22Rv1 (cell line): ENCODE data around the gene SFXN1.
A peak's percentile ranks its signal among the peaks of the same experiment; 100 is the strongest.

Experiments used
- CTCF ChIP-seq: fragments of 450-650 bp; IDR thresholded peaks from 2 replicates; pipeline ENCODE4 v1.5.1; 2017; ENCODE audit warnings: mild to moderate bottlenecking
- ZFX ChIP-seq: fragments of 450-650 bp; IDR thresholded peaks from 2 replicates; pipeline ENCODE4 v1.6.1; 2017; ENCODE audit warnings: antibody characterized with exemption, borderline replicate concordance

- peak; percentile 83 for TF ChIP-seq CTCF
- TF ChIP-seq ZFX = no peak
Observed at GRCh38 chr5:175464074-175464941, 14.1 kb upstream of the SFXN1 start.
